ENCODE data around the gene SOX13. TPM values are rescaled to one million over a fixed set of nuclear protein-coding genes. Genes with fewer than 3 reads are reported as not detected.

Gene SOX13
- polyA plus RNA-seq, 1 donor (not counting 4 experiments of a cell fraction or from before 2014, with no cell fraction given) = 4.9 TPM

DNA sequence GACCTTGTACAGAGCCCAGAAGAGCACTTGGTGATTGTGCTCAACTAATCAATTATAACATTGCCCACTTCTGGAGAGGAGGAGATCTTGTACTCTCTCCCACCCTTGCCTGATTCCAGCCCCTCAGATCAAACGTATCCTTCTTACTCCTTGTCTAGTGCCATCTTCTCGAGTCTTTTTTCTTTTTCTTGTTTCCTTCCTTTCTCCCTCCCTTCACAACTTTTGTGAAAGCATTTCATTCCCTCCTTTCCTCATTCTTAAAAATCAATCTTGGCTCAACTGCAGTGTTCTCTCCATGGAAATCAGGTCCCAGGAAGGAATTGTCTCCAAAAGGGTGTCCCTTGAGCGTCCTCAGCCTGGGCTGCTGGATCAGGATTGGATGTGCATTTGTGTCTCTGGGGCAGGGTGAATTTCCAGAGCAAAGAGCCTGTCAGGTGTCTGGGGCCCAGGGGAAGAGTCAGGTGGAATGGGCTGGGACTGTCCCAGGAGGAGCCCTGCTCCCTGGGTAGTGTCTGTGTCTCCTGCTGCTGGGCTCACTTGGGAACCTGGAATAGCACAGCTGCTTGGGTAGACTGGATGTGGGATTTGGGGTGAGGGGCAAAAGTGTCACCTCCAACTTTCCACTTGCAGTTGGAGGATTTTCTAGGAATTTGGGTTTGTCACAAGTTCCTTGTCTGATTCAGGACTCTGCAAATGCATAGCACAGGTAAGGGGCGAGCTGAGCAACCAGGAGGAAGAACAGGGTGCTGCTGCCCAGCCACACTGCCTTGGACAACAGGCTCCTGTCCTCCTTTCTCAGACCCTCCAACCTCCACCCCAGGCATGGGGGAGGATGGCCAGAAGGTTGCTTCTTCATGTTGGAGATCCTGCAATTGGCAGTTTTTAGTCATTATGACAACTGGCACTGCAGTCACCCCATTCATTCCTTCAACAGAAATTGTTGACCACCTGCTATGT lies 3.3 kb downstream of the SOX13 start:
- FAIRE-seq (no peak), DNase-seq (ENCODE audit: low read depth, low spot score) (no peak)
- H3K27me3 ChIP-seq (ENCODE audit: control insufficient read depth, extremely low read depth, insufficient read depth, low read length) = no peaks in the 10 kb centered on the region
- TF ChIP-seq, protein P1, sequence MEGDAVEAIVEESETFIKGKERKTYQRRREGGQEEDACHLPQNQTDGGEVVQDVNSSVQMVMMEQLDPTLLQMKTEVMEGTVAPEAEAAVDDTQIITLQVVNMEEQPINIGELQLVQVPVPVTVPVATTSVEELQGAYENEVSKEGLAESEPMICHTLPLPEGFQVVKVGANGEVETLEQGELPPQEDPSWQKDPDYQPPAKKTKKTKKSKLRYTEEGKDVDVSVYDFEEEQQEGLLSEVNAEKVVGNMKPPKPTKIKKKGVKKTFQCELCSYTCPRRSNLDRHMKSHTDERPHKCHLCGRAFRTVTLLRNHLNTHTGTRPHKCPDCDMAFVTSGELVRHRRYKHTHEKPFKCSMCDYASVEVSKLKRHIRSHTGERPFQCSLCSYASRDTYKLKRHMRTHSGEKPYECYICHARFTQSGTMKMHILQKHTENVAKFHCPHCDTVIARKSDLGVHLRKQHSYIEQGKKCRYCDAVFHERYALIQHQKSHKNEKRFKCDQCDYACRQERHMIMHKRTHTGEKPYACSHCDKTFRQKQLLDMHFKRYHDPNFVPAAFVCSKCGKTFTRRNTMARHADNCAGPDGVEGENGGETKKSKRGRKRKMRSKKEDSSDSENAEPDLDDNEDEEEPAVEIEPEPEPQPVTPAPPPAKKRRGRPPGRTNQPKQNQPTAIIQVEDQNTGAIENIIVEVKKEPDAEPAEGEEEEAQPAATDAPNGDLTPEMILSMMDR (optimal IDR thresholded peaks at IDR 0.05 in 1 of 3, IDR thresholded peaks at IDR 0.05 in 1 of 3, conservative IDR thresholded peaks at IDR 0.05 in 1 of 3; ENCODE audit: extremely low read depth in 1 of 3, insufficient read depth in 2 of 3, low read length in 3 of 3) = no peak
- no peak for TF ChIP-seq EZH2 (IDR thresholded peaks at IDR 0.05; ENCODE audit: low read length)
- no peak overlapping the region for H2AFZ ChIP-seq (ENCODE audit: control insufficient read depth, low read length)
- H3K9ac ChIP-seq (ENCODE audit: control insufficient read depth, extremely low read depth, insufficient read depth, low read length) = no peak overlapping the region
- no peak overlapping the region for H3K27ac ChIP-seq (ENCODE audit: control insufficient read depth, insufficient read depth, low read length)
- H3K79me2 ChIP-seq (ENCODE audit: control insufficient read depth, insufficient read depth, low read length) = peaks cover 17% of the 10 kb centered on the region
- peaks cover 22% of the 10 kb centered on the region for H3K4me1 ChIP-seq (ENCODE audit: control insufficient read depth, extremely low read depth, insufficient read depth, low read length)
- H4K20me1 ChIP-seq (ENCODE audit: control insufficient read depth, extremely low read depth, insufficient read depth, low read length) = no peaks in the 10 kb centered on the region
- H3K4me2 ChIP-seq (ENCODE audit: control insufficient read depth, extremely low read depth, insufficient read depth, low read depth, low read length) = peak overlapping the region; percentile 95
- no peaks in the 10 kb centered on the region for H3K9me1 ChIP-seq (ENCODE audit: control insufficient read depth, extremely low read depth, insufficient read depth, low read length)
- H3K4me3 ChIP-seq (ENCODE audit: control insufficient read depth in 2 of 3, extremely low read depth in 1 of 3, insufficient read depth in 2 of 3, low read depth in 1 of 3, low read length in 3 of 3) = no peak overlapping the region
- H3K9me3 ChIP-seq (ENCODE audit: control insufficient read depth, low read depth, low read length) = no peaks in the 10 kb centered on the region
- dilution Hi-C loops (cut with MboI; ENCODE audit: extremely low pct_ligation_motif_present, low sequenced_read_pairs) = no loop called here
- H3K36me3 ChIP-seq (ENCODE audit: control insufficient read depth in 2 of 2, extremely low read depth in 1 of 2, insufficient read depth in 2 of 2, low read length in 2 of 2) = no peaks in the 10 kb centered on the region

DNA sequence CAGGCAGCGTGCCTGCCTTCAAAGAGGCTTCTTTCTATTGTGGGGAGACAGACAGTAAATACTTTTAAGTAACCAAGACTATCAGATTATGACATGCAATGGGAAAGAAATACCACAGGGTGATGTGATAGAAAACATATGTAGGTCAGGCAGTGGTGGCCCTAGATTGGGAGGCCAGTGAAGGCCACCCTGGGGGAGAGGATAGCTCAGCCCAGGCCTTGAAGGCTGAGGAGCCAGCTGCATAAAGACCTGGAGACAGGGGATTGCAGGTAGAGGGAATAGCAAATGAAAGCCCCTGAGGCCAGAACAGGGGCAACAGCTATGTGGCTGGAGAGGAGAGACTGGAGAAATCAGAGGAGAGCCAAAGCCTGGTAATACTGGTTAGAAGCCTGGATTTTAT lies 4.0 kb downstream of the SOX13 start:
- Histone ChIP-seq H3K4me2 (ENCODE audit: control insufficient read depth, extremely low read depth, insufficient read depth, low read depth, low read length) (no peak overlapping the region), H3K27me3 (ENCODE audit: control insufficient read depth, extremely low read depth, insufficient read depth, low read length) (no peaks in the 10 kb centered on the region), H3K9ac (ENCODE audit: control insufficient read depth, extremely low read depth, insufficient read depth, low read length) (no peak overlapping the region), H4K20me1 (ENCODE audit: control insufficient read depth, extremely low read depth, insufficient read depth, low read length) (no peaks in the 10 kb centered on the region), H3K36me3 (ENCODE audit: control insufficient read depth in 2 of 2, extremely low read depth in 1 of 2, insufficient read depth in 2 of 2, low read length in 2 of 2) (no peaks in the 10 kb centered on the region), H3K9me1 (ENCODE audit: control insufficient read depth, extremely low read depth, insufficient read depth, low read length) (no peaks in the 10 kb centered on the region), H3K4me3 (ENCODE audit: control insufficient read depth in 2 of 3, extremely low read depth in 1 of 3, insufficient read depth in 2 of 3, low read depth in 1 of 3, low read length in 3 of 3) (no peak overlapping the region), H3K79me2 (ENCODE audit: control insufficient read depth, insufficient read depth, low read length) (peaks cover 17% of the 10 kb centered on the region), H3K4me1 (ENCODE audit: control insufficient read depth, extremely low read depth, insufficient read depth, low read length) (peaks cover 22% of the 10 kb centered on the region), H3K27ac (ENCODE audit: control insufficient read depth, insufficient read depth, low read length) (no peak overlapping the region), H2AFZ (ENCODE audit: control insufficient read depth, low read length) (no peak overlapping the region), H3K9me3 (ENCODE audit: control insufficient read depth, low read depth, low read length) (no peaks in the 10 kb centered on the region)
- no peak for DNase-seq (ENCODE audit: low read depth, low spot score)
- FAIRE-seq = no peak
- TF ChIP-seq, protein P1 (optimal IDR thresholded peaks at IDR 0.05 in 1 of 3, IDR thresholded peaks at IDR 0.05 in 1 of 3, conservative IDR thresholded peaks at IDR 0.05 in 1 of 3; ENCODE audit: extremely low read depth in 1 of 3, insufficient read depth in 2 of 3, low read length in 3 of 3) = no peak
- no peak for TF ChIP-seq EZH2 (IDR thresholded peaks at IDR 0.05; ENCODE audit: low read length)
- dilution Hi-C loops (cut with MboI; ENCODE audit: extremely low pct_ligation_motif_present, low sequenced_read_pairs) = no loop called here
